ENCODE measurements around the gene TMEM242. TPM values are rescaled to one million over a fixed set of nuclear protein-coding genes. Genes with fewer than 3 reads are reported as not detected.

Gene TMEM242
- total and polyA plus RNA-seq, 2 donors (not counting 1 experiment from before 2014, with no cell fraction given), result 6.3 to 24.1 TPM

DNA sequence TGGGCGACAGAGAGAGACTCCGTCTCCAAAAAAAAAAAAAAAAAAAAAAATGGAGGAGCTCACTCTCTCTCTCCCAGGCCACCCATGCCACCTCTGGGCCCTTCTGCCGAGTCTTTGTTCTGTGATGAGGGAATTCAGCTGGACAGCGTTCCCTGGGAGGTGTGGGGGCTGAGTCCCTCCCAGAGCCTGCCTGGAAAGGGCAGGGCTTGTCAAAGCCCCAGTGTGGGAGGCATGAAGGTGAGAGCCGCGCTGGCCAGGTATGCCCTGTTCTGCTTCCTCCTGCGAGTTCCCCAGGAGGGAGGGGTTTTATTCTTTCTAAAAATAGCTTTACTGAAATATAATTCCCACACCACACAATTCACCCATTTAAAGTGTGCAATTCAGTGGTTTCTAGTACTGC, 69.6 kb downstream of the TMEM242 start:
- ATAC-seq (ENCODE audit: low read depth) (no peak), DNase-seq (no peak)
- Mint-ChIP-seq H3K4me1 (no peaks in the 10 kb centered on the region), H3K9me3 (ENCODE audit: insufficient read depth) (no peaks in the 10 kb centered on the region), H3K4me3 (no peak overlapping the region), H3K27ac (no peak overlapping the region), H3K27me3 (peaks cover 33% of the 10 kb centered on the region)
- no peak overlapping the region for H3K27ac ChIP-seq (ENCODE audit: low read length in 2 of 2)
- peaks cover 0 to 2% (median 0%) of the 10 kb centered on the region in 4 experiments for H3K27me3 ChIP-seq (replicated peaks in 1 of 4; ENCODE audit: control extremely low read depth in 1 of 4, control insufficient read depth in 3 of 4, insufficient read depth in 4 of 4, low read length in 3 of 4)
- no peaks in the 10 kb centered on the region for H3K36me3 ChIP-seq (replicated peaks in 1 of 2; ENCODE audit: control extremely low read depth in 1 of 2, control insufficient read depth in 1 of 2, extremely low read depth in 1 of 2, insufficient read depth in 2 of 2, low read length in 1 of 2)
- no peaks in the 10 kb centered on the region for H4K20me1 ChIP-seq (ENCODE audit: control insufficient read depth, insufficient read depth, low read length, poor library complexity, severe bottlenecking)
- H3K79me2 ChIP-seq (ENCODE audit: control insufficient read depth, insufficient read depth, low read length), result no peaks in the 10 kb centered on the region
- ChIA-PET CTCF (no interaction called here), POLR2A (no interaction called here)
- no peak overlapping the region for H2AFZ ChIP-seq (ENCODE audit: insufficient read depth, low read depth, low read length, poor library complexity, severe bottlenecking)
- H3K9me3 ChIP-seq (ENCODE audit: control extremely low read depth in 1 of 3, control insufficient read depth in 2 of 3, insufficient read depth in 1 of 3, low read length in 2 of 3), result peaks cover 0 to 5% (median under 1%) of the 10 kb centered on the region in 3 donors
- 100% methylated on average over 1 of the region's 7 CpGs for WGBS (ENCODE audit: insufficient coverage)
- intact Hi-C loops (cut with micrococcal nuclease), result no loop called here
- H3K4me1 ChIP-seq (ENCODE audit: control insufficient read depth in 2 of 2, insufficient read depth in 2 of 2, low read length in 2 of 2), result no peaks in the 10 kb centered on the region
- H3K4me2 ChIP-seq (replicated peaks; ENCODE audit: low read depth, low read length, poor library complexity, severe bottlenecking), result no peak overlapping the region
- H3K4me3 ChIP-seq (ENCODE audit: control extremely low read depth in 1 of 5, extremely low read depth in 1 of 5, insufficient read depth in 1 of 5, low read depth in 2 of 5, low read length in 4 of 5), result no peak overlapping the region
- no peak overlapping the region for H3K9ac ChIP-seq (ENCODE audit: low read length)
- no peak for TF ChIP-seq EZH2 (IDR thresholded peaks at IDR 0.05; ENCODE audit: borderline replicate concordance, insufficient read depth, low read depth, low read length, poor library complexity, severe bottlenecking)
- TF ChIP-seq, protein P1, sequence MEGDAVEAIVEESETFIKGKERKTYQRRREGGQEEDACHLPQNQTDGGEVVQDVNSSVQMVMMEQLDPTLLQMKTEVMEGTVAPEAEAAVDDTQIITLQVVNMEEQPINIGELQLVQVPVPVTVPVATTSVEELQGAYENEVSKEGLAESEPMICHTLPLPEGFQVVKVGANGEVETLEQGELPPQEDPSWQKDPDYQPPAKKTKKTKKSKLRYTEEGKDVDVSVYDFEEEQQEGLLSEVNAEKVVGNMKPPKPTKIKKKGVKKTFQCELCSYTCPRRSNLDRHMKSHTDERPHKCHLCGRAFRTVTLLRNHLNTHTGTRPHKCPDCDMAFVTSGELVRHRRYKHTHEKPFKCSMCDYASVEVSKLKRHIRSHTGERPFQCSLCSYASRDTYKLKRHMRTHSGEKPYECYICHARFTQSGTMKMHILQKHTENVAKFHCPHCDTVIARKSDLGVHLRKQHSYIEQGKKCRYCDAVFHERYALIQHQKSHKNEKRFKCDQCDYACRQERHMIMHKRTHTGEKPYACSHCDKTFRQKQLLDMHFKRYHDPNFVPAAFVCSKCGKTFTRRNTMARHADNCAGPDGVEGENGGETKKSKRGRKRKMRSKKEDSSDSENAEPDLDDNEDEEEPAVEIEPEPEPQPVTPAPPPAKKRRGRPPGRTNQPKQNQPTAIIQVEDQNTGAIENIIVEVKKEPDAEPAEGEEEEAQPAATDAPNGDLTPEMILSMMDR (IDR thresholded peaks at IDR 0.05), result no peak

DNA sequence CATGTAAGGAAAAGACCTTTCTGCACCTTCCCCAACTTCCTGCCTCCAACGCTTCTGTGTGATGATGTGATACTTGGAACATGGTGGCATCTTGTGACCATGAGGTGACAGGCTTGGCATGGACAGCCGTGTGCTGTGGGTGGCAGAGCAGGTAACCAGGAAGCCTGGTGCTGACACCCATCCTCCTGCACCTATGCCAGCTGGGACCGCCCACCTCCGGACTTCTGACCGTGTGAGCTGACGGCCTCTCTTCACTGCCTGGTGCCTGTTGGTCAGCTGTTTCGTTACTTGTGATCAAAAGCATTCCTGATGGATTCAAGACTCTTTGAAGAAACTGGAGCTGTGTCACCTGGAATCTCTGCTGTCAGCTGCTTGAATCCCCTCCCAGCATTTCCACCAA, 70.3 kb downstream of the TMEM242 start:
- no peaks in the 10 kb centered on the region for H3K4me1 ChIP-seq (ENCODE audit: control insufficient read depth in 2 of 2, insufficient read depth in 2 of 2, low read length in 2 of 2)
- H3K4me2 ChIP-seq (replicated peaks; ENCODE audit: low read depth, low read length, poor library complexity, severe bottlenecking), result no peak overlapping the region
- DNase-seq (no peak), ATAC-seq (ENCODE audit: low read depth) (no peak)
- H4K20me1 ChIP-seq (ENCODE audit: control insufficient read depth, insufficient read depth, low read length, poor library complexity, severe bottlenecking), result no peaks in the 10 kb centered on the region
- H3K4me3 Mint-ChIP-seq, result no peak overlapping the region
- POLR2A ChIA-PET, result no interaction called here
- peaks cover 0 to 8% (median 7%) of the 10 kb centered on the region in 3 donors for H3K9me3 ChIP-seq (ENCODE audit: control extremely low read depth in 1 of 3, control insufficient read depth in 2 of 3, insufficient read depth in 1 of 3, low read length in 2 of 3)
- H3K9ac ChIP-seq (ENCODE audit: low read length), result no peak overlapping the region
- 91% methylated on average over 7 of the region's 7 CpGs for WGBS (ENCODE audit: insufficient coverage)
- H3K27ac Mint-ChIP-seq, result no peak overlapping the region
- H3K27ac ChIP-seq (ENCODE audit: low read length in 2 of 2), result no peak overlapping the region
- TF ChIP-seq EZH2 (IDR thresholded peaks at IDR 0.05; ENCODE audit: borderline replicate concordance, insufficient read depth, low read depth, low read length, poor library complexity, severe bottlenecking), result no peak
- TF ChIP-seq, protein P1 (IDR thresholded peaks at IDR 0.05), result no peak
- peaks cover 33% of the 10 kb centered on the region for H3K27me3 Mint-ChIP-seq
- H3K4me1 Mint-ChIP-seq, result no peaks in the 10 kb centered on the region
- intact Hi-C loops (cut with micrococcal nuclease), result no loop called here
- peaks cover 0 to 2% (median 0%) of the 10 kb centered on the region in 4 experiments for H3K27me3 ChIP-seq (replicated peaks in 1 of 4; ENCODE audit: control extremely low read depth in 1 of 4, control insufficient read depth in 3 of 4, insufficient read depth in 4 of 4, low read length in 3 of 4)
- no peak overlapping the region for H3K4me3 ChIP-seq (ENCODE audit: control extremely low read depth in 1 of 5, extremely low read depth in 1 of 5, insufficient read depth in 1 of 5, low read depth in 2 of 5, low read length in 4 of 5)
- H3K79me2 ChIP-seq (ENCODE audit: control insufficient read depth, insufficient read depth, low read length), result no peaks in the 10 kb centered on the region
- CTCF ChIA-PET, result no interaction called here
- no peaks in the 10 kb centered on the region for H3K9me3 Mint-ChIP-seq (ENCODE audit: insufficient read depth)
- no peak overlapping the region for H2AFZ ChIP-seq (ENCODE audit: insufficient read depth, low read depth, low read length, poor library complexity, severe bottlenecking)
- H3K36me3 ChIP-seq (replicated peaks in 1 of 2; ENCODE audit: control extremely low read depth in 1 of 2, control insufficient read depth in 1 of 2, extremely low read depth in 1 of 2, insufficient read depth in 2 of 2, low read length in 1 of 2), result no peaks in the 10 kb centered on the region
